KMS-11 (cell line): Measurements from ENCODE around the gene GATA6.

Experiments
- H2AFZ ChIP-seq: fragments of 200-600 bp; sonication (generic); 2 replicates; pipeline ENCODE4 v1.6.1; 2016; ENCODE audit warnings: antibody characterized with exemption, mixed run types, low read depth
- H3K27ac ChIP-seq: fragments of 200-600 bp; sonication (generic); 2 replicates; pipeline ENCODE4 v1.6.1; 2016; ENCODE audit warnings: mild to moderate bottlenecking, mixed run types
- H3K27me3 ChIP-seq: fragments of 200-600 bp; sonication (generic); 2 replicates; pipeline ENCODE4 v1.6.1; 2017; ENCODE audit warnings: mild to moderate bottlenecking, low read depth, mixed run types, moderate library complexity; ENCODE audit not compliant: insufficient read depth
- H3K36me3 ChIP-seq: fragments of 200-600 bp; sonication (generic); 2 replicates; pipeline ENCODE4 v1.6.1; 2017; ENCODE audit warnings: mild to moderate bottlenecking, mixed run types; ENCODE audit not compliant: insufficient read depth
- H3K4me1 ChIP-seq: fragments of 200-600 bp; sonication (generic); 2 replicates; pipeline ENCODE4 v1.6.1; 2016; ENCODE audit warnings: mild to moderate bottlenecking, low read depth, mixed run types; ENCODE audit not compliant: poor library complexity, severe bottlenecking
- H3K4me2 ChIP-seq: fragments of 200-600 bp; sonication (generic); 2 replicates; pipeline ENCODE4 v1.7.0; 2016; ENCODE audit warnings: mild to moderate bottlenecking, mixed run types
- H3K4me3 ChIP-seq: fragments of 200-600 bp; sonication (generic); IDR thresholded peaks from 2 replicates; pipeline ENCODE4 v1.6.1; 2017; ENCODE audit warnings: low read depth, low read length, mixed read lengths; ENCODE audit not compliant: insufficient read depth
- H3K79me2 ChIP-seq: fragments of 200-600 bp; sonication (generic); 2 replicates; pipeline ENCODE4 v1.6.1; 2016; ENCODE audit warnings: low read depth, mixed run types; ENCODE audit not compliant: insufficient read depth
- H3K9ac ChIP-seq: fragments of 200-600 bp; sonication (generic); 2 replicates; pipeline ENCODE4 v1.6.1; 2016; ENCODE audit warnings: mild to moderate bottlenecking, mixed run types
- H4K20me1 ChIP-seq: fragments of 200-600 bp; sonication (generic); 2 replicates; pipeline ENCODE4 v1.6.1; 2016; ENCODE audit warnings: mild to moderate bottlenecking, mixed run types; ENCODE audit not compliant: insufficient read depth
- TF ChIP-seq, protein P1 (sequence below): fragments of 200-600 bp; sonication (generic); conservative IDR thresholded peaks from 2 replicates; pipeline ENCODE4 v1.6.1; 2017; ENCODE audit warnings: low read depth, mild to moderate bottlenecking, antibody characterized with exemption, low read length, moderate library complexity, mixed read lengths

The GATA6 gene

DNA sequence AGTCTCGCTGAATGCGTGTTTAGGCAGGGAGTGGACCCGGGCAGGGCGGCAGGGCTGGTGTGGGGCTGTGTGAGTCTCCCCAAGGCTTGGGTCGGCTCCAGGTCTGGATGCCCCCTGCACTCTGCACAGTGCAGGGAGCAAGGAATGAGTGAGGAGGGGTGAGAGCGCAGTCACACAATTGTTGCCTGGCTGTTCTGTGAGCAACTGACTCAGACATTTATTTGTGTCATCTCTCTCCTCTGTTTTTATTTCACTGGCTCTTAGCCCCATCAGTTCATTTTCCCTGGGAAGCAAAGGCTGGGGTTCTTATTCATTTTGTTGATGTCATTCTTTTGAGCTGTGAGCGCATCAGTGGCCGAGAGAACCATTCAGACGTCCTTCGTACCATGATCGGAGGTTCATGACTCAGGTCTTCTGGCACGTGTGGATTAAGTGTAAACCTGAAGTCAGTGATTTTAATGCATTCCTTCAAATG, 61.1 kb downstream of the GATA6 start:
- no peaks in the 10 kb centered on the region for H3K27me3 ChIP-seq
- no peak overlapping the region for H3K4me3 ChIP-seq
- no peak overlapping the region for H3K9ac ChIP-seq
- H3K4me2 ChIP-seq = no peak overlapping the region
- TF ChIP-seq, protein P1, sequence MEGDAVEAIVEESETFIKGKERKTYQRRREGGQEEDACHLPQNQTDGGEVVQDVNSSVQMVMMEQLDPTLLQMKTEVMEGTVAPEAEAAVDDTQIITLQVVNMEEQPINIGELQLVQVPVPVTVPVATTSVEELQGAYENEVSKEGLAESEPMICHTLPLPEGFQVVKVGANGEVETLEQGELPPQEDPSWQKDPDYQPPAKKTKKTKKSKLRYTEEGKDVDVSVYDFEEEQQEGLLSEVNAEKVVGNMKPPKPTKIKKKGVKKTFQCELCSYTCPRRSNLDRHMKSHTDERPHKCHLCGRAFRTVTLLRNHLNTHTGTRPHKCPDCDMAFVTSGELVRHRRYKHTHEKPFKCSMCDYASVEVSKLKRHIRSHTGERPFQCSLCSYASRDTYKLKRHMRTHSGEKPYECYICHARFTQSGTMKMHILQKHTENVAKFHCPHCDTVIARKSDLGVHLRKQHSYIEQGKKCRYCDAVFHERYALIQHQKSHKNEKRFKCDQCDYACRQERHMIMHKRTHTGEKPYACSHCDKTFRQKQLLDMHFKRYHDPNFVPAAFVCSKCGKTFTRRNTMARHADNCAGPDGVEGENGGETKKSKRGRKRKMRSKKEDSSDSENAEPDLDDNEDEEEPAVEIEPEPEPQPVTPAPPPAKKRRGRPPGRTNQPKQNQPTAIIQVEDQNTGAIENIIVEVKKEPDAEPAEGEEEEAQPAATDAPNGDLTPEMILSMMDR = no peak
- no peaks in the 10 kb centered on the region for H3K36me3 ChIP-seq
- no peaks in the 10 kb centered on the region for H3K79me2 ChIP-seq
- no peak overlapping the region for H2AFZ ChIP-seq
- H4K20me1 ChIP-seq = no peaks in the 10 kb centered on the region
- H3K27ac ChIP-seq = no peak overlapping the region
- H3K4me1 ChIP-seq = no peaks in the 10 kb centered on the region

DNA sequence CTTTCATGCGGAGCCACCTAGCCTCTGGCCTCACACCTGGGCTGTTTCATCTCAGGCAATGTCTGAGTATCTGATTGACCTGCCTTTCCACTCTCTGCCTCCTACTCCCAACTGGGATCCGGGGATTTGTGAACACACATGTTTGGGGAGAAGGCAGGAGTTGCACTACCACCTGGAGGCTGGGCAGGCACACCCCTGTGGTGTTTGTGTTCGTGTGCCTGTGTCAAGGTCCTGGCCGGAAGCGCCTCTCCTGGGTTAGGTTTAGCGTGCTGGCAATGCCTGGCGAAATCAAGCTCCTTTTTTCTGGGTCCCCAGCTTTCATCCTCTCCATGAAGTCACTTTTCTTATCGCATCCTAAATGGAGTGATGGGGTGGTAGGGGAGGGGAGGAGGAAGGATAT, 63.9 kb downstream of the GATA6 start:
- H3K4me1 ChIP-seq = no peaks in the 10 kb centered on the region
- H3K79me2 ChIP-seq = no peaks in the 10 kb centered on the region
- no peak overlapping the region for H3K27ac ChIP-seq
- H3K27me3 ChIP-seq = no peaks in the 10 kb centered on the region
- no peak overlapping the region for H3K4me2 ChIP-seq
- TF ChIP-seq, protein P1 = no peak
- no peak overlapping the region for H3K9ac ChIP-seq
- H4K20me1 ChIP-seq = no peaks in the 10 kb centered on the region
- H3K4me3 ChIP-seq = no peak overlapping the region
- no peak overlapping the region for H2AFZ ChIP-seq
- no peaks in the 10 kb centered on the region for H3K36me3 ChIP-seq

DNA sequence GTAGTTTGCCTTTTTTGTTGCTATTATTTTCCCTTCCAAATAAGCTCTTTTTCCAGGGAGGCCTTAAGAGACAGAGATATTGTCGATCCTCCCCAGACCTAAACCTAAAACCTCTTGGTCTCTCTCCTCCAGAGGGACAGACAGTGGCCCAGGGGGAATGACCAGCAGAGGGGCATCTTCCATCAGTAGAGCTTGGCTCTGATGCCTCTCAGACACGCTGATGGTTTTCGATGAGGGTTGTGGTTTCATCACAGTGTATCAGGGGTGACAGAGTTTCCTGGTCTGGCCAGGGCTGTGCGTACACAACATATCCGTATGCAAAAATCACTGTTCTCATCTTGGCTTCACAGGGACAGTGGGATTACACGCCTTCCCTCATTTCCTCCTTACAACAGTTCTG, 68.6 kb downstream of the GATA6 start:
- Histone ChIP-seq H3K27me3 (no peaks in the 10 kb centered on the region), H3K9ac (no peak overlapping the region), H3K27ac (no peak overlapping the region), H2AFZ (no peak overlapping the region), H4K20me1 (no peaks in the 10 kb centered on the region), H3K36me3 (no peaks in the 10 kb centered on the region), H3K4me3 (no peak overlapping the region), H3K4me1 (no peaks in the 10 kb centered on the region), H3K79me2 (no peaks in the 10 kb centered on the region), H3K4me2 (no peak overlapping the region)
- TF ChIP-seq, protein P1 = no peak

DNA sequence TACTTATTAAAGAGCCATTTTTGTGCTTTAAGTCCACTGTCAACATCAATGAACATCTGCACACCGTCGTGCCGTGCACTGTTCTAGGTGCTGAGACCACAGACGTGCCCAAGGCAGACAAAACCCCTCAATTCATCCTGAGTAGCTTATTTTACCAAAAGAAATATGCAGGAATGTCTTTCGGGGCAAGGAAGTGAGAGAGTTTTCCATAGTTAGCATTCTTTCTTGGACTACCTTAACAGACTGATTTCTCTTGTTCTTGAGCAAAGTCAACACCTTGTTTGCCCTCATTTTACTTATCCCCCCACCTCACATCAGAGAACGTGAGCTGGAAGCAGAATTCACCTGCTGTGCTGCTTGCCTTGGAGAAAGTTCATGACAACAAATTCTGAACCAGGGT, 69.3 kb downstream of the GATA6 start:
- H3K36me3 ChIP-seq = no peaks in the 10 kb centered on the region
- no peak overlapping the region for H3K4me2 ChIP-seq
- H3K9ac ChIP-seq = no peak overlapping the region
- TF ChIP-seq, protein P1 = no peak
- no peak overlapping the region for H3K27ac ChIP-seq
- H3K27me3 ChIP-seq = no peaks in the 10 kb centered on the region
- H4K20me1 ChIP-seq = no peaks in the 10 kb centered on the region
- no peak overlapping the region for H3K4me3 ChIP-seq
- H3K79me2 ChIP-seq = no peaks in the 10 kb centered on the region
- no peaks in the 10 kb centered on the region for H3K4me1 ChIP-seq
- no peak overlapping the region for H2AFZ ChIP-seq

DNA sequence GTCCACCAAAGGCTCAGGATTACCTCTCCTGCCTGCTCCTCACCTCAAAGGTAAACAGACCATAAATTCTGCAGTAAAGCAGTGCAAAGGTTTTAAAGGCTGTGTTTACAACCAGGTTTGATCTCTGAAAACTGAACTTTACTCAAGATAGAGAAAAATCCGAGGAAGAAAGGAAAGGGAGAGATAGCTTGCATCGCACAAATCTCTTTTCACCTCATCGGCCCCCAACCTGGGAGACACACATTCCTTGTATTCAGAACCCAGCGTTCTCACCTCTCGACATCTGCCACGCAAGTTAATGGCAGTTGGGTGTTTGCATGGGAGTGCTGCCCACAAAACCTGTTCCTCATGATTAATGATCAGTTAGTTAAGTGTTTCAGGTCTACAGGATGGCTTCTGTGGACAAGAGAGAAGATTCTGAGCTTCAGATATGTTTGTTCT, 72.6 kb downstream of the GATA6 start:
- Histone ChIP-seq H2AFZ (no peak overlapping the region; the same call in 1 of the 2 replicates), H3K27me3 (no peaks in the 10 kb centered on the region), H3K79me2 (no peaks in the 10 kb centered on the region), H3K4me3 (no peak overlapping the region), H3K27ac (no peak overlapping the region), H3K9ac (no peak overlapping the region), H3K4me2 (no peak overlapping the region), H3K4me1 (no peaks in the 10 kb centered on the region), H4K20me1 (no peaks in the 10 kb centered on the region), H3K36me3 (no peaks in the 10 kb centered on the region)
- TF ChIP-seq, protein P1 = no peak
